Activated T-cell treated with anti-CD3 and anti-CD28 coated beads for 1 hour (primary cell): ENCODE results near the gene NFYC.
A peak's percentile ranks its signal among the peaks of the same experiment; 100 is the strongest.

Experiments
- DNase-seq: peaks from one replicate; pipeline ENCODE4 v3.0.0-alpha.2; 2020; ENCODE audit warnings: low read depth

Gene NFYC

DNA sequence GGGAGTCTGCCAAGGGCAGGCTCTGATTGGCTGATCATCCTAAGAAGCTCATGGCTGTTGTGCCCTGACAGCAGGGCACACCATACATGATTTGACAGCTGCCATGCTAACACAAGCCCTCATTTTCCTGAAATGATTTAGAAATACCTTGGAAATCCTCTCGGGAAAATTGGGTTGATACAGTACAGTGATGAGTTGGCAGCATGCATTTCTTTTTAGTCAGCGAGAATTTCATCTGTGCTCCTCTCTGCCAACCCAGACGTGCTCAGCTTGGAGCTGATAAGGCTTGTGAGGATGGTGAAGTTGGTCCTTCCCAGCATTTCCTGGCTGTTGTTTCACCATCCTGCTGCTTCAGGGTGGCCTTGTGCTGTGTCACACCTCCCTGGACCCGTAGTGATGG is 69.5 kb downstream of the NFYC start:
- no peak for DNase-seq

DNA sequence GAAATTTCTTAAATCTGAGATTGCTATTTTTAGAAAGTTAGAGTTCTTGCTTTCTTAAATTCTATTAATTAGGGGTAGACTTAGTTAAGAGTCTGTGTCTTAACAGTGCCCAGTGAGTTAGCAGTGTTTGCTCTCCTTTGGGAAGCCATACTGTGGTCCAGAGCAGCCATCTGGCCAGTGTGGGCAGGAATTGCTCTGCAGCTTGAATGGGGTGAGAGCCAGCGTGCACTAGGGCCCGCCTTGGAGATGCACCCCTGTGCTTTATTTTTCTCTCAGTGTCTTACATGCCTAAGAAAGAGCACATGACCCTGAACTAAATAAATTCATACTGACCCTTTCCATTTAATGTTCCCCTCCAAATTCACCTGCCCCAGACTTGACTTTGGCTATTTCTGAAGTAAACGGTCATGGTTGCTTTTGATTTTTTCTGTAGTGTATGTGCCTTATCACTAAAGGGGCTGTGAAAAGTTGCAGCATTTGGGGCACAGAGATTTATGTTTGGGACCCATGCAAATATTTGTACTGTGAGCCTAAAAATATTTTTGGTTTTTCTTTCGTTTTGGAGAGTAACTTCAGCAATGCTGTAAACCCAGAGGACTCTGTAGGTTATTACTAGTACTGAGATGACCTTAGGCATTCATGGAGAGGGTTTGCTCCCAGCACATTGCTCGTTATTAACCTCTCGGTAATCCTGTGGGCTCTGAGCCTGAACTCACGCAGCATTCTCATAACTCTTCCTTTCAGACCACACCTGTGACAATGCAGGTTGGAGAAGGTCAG is 70.8 kb downstream of the NFYC start:
- no peak for DNase-seq

DNA sequence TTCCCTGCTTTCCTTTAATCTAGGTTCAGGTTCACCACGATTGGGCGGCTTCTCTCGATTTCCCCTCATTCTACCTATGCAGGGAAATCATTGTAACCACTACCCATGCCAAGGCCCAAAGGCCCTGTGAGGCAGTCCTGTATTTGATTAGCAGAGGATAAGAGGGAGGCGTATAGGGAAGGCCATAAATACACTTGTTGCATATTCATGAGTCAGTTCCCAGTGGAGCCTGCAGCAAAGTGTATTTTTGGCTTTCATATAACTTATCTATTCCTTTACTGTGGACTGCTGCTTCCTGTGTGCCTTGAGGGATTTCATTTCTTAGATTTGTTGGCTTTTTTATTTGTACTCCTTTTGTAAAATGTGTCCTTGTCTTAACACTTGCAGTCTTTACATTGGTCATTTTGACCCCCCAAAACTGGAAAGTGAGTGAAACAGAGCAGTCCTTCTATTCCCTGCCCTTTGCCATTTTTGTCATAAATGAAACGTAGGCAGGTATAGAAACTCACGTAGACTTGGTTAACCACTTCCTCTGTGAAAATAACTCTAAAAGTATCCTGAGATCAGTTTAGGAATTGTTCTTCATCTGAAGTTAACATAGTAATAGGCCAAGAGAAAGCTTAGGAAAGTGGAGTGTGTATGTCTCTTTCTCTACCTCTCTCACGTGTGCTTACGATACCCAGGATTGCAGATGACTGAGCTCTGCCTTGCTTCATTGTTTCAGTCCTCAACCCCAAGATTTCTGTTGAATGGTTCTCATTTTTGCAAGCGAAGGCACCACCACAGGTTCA is 72.4 kb downstream of the NFYC start:
- no peak for DNase-seq

DNA sequence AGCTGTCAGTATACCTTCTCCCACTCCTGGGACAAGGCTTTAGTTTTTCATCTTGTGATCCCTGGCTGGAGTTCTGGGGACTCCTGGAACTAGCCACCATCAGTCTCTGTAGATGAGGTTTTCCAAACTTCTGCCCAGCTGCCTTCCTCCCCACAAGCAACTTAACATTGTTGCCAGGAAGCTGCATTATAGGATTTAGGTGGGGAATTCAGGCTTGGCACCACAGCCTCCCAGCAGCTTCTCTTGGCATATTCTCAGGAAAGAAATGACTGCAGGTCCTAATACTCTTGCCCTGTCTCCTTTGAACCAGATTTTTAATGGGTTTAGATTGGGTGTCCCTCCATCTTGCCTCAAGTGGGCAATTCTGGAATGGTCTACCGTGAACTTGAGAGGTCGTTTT is 73.5 kb downstream of the NFYC start:
- no peak for DNase-seq

DNA sequence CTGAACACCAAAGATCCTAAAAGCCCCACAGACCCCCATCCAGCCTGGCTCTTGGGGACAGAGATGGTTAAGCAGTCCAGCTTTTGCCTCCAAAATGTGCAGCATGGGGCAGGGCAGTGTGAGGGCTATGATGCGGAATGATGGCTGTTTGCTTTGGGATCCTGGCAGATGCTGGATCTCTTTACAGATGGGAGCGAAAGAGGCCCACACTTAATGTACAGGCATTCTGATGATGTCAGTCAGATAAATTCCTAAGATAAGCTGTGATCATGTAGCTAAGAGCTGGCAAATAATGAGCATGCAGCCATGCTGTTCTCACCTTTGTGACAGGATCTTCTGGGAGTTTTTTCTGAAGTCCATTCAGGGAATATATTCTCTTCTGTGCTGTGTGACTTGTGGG is 74.5 kb downstream of the NFYC start:
- DNase-seq = no peak

DNA sequence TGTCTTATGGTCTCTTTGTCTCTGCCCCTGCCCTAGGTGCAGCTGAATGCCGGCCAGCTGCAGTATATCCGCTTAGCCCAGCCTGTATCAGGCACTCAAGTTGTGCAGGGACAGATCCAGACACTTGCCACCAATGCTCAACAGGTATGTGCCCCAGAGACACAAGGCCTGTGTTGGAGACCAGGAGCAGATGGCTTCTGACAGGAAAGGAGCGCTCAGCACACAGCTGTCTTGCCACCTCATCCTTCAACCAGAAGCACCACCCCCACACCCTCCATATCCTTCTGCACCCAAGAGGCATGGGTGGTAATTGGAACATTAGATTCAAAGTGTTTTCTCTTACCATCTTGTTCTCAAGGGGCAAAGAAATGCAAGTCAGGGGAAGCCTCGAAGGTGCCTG is 75.1 kb downstream of the NFYC start:
- no peak for DNase-seq

DNA sequence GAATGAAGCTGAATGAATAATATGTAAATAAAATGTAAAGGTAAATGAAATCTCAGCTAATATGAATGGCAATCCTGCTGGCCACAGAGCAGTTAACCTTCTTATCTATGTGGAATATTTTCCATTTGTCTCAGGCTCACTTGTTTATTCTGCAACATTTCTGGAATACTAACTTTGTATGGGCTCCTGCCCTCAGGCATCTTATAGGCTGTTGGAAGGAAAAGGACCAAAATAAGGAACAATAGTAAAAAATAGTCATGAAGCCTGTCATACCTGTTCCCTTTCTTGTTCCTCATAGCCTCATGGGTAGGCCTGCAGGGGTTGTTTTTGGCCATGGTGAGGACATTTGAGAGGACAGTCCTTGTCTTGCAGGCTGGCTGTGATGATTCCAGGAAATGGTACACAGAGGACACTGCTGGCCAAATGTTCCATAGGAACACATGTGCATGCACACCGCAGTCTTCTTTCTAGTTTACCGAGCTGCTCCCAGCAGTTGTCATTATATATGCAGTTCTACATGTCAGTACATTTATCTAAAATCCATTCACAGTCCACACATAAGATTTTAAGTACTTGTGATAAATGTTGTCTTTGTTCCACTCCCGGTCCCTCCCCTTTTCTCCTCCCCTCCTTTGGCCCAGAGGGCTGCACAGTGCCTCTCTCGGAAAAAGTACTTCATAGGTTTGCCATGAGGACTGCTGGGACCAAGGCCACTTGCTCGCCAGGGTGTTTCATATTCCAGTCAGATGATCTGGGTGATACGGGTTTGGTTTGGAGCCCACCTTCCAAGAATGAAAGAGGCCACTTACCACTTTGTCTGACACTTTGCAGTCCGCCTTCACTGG is 76.9 kb downstream of the NFYC start:
- no peak for DNase-seq

DNA sequence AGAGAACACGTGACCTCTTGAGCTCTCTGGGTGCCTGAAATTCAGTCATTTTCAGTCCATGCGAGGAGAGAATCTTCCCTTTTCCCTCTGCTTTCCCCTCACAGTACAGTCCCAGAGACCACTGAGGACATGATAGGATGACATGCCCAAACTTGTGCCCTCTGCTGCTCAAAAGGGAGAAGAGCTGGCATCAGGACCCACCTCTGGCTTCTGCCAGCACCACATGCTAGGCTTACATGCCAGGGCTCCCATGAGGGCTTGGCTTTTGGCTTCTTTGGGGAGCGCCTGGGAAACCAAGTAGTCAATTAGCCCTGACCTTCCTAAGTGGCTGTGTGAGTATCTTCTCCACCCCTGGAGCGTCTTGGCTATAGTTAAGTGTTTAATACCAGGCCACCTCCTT is 78.3 kb downstream of the NFYC start:
- no peak for DNase-seq

DNA sequence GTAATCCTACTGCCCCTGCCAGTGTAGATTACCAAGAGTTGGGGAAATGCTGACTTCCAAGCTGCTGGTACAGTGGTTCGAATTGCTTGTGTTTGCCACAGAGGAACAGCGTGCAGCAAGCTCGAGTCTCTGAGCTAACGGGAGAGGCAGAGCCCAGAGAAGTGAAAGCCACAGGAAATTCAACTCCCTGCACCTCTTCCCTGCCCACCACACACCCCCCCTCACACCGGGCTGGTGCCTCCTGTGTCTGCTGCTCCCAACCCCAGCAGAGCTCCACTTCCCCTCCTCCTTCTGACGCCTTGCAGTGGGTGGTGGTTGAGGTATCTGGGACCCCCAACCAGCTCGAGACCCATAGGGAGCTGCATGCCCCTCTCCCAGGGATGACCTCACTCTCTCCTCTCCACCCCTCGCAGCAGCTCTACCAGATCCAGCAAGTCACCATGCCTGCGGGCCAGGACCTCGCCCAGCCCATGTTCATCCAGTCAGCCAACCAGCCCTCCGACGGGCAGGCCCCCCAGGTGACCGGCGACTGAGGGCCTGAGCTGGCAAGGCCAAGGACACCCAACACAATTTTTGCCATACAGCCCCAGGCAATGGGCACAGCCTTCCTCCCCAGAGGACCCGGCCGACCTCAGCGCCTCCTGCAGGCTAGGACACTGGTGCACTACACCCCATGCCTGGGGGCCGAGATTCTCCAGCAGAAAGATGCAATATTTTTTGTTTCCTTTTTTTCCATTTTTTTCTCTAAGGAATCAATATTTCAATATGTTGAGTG is 79.0 kb downstream of the NFYC start:
- DNase-seq = no peak

DNA sequence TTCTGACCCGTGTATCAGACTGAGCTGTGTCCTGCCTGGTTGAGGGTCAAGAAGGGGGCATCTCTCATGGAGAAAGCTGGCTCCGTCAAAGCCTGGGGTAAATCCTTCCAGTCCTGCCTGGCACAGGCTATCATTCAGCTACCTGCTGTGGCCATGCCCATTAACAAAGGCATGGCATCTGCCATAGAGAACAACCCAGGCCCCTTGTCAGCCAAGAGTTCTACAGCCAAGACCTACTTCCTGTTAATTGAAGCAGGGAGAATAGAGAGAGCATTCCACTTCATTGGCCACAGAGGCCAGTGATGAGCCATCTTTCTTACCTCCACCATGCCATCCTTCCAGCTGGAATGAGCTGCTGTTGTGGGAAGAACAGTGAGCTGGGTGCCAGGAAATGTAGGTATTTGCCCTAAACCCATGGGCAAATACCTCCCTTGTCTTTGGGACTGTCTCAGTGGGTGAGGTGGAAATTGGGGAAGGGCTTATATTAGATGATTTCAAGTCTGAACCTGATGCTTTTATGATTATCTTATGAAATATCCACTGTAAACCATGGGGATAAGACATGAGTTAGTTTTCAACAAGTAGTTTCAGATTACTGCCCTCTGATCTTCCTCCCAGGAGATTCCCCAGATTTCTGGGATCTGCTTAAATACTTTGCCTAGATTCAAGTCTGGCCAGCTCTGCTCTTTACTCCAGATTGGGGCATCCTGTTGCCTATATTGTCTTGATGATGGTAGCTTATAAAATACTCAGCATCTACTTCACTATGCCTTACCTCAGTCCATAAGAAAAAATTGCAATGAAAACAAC is 80.8 kb downstream of the NFYC start:
- no peak for DNase-seq

DNA sequence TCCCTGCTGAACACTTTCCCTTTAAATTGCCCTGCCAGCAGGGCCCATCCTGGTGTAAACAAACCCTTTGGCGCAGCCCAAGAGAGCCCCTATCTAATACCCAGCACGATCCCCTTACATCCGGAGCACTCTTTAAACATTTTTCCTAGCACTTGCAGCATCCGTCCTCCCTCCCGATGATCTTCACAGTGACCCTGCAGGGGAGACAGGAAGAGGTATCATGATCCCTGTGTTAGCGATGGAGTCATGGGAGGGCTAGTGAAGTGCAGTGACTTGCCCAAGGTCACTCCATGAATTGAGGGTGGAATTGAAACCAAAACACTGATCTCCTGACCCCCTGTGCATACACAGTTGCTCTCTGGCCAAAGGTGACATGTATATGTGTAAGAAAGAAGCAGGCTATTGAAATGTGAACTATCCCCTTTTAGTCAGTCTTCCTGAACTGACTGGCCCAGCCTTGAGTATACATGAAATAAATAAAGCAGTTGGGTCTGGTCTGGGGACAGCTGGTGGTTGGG is 82.3 kb downstream of the NFYC start:
- no peak for DNase-seq

DNA sequence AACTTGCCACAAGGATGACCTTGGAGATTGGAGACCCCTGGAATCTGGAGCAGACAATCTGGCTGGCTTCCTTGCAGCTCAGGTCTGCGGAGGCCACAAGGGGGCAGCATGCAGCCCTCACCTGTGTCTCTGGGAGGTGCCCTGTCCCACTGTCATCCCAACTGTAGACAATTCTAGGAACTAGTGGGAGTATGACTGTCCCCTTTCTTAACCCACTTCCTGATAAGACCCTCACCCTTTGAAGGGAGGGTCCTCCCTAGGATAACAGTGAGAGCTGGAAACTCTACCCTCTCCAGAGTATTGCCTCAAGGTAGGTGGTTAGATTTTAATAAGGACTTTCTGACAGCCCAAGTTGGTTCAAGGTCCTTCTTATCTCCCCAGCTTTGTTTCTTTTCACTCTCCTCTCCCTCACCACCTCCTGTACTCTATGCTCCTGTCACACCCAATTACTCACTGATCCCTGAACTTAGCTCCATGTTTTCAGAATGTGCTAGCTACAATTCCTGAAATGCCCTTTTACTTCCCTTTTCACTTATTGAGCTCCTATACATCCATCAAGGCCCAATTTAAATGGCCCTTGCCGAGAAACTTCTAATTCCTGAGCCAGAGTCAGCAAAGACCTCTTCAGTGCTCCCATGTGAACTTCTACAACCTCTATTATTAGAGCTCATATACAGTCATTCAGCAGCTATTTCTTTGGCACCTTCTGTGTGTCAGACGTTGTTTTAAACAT is 82.9 kb downstream of the NFYC start:
- peak; percentile 62 for DNase-seq

DNA sequence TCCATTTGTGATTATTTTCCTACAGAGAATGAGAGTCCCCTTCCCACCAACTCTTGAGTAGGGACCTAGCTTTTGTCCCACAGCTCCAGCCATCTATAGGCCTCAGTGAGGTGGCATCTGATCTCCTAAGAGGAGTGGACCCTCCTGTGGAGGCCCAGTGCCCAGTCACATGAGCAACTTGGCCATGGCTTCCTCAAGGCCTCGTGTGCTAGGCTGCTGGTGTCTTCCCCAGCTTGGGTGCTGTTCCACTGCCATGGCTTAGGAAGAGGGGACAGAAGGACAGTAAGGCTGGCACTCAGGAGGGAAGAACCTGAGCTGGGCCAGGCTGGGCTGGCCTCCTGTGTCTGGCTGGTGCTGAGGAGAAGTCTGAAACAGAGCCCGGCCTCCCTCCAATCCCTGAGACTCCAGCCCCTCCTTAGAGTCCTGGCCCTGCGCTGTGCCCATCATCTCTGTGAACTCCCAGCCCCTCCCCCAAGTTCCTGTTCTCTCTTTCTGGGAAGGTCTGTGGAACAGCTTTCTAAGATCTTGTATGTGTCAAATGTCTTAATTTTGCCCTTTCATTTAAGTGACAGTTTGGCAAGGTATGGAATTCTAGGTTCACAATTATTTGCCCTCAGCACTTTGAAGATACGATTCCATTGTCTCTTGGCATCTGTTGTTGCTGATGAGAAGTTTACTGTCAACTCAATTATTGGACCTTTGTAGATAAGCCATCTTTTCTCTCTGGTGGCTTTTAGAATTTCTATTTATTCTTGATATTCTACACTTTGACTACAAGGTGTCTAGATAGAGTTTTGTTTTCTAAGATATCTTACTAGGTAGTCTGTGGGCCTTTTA is 85.0 kb downstream of the NFYC start:
- DNase-seq = no peak

DNA sequence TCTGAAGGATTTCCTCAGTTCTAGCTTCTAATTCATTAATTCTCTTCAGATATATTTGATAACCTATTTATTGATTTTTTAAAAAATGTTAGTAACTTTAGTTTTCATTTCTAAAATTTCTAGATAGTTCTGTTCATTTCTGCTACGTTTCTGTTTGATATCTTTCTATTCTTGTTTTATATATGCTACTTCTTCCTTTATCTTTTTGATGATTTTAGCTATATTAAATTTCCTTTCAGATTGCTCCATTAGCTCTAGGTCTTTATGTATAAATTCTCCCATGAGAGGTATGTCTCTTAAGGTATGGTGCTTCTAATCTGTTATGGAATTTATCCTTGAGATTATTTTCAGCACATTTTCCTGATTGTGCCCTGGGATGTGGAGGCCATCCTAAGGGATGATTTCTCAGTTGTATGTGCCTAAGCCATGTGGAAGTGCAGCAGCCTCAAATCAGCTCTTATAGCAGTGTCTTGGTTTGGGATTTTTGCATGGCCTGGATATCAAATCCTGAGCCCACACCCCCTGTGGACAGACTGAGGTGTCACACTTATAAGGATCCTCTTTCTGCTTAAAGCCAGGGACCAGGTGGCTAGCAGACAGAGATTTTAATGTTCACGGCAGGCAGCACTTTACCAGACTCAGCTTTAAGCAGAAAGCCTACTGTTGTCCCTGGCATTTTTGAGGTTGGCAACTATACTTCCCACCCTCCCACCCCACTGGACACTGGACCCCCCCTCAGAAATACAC is 85.9 kb downstream of the NFYC start:
- DNase-seq = no peak

DNA sequence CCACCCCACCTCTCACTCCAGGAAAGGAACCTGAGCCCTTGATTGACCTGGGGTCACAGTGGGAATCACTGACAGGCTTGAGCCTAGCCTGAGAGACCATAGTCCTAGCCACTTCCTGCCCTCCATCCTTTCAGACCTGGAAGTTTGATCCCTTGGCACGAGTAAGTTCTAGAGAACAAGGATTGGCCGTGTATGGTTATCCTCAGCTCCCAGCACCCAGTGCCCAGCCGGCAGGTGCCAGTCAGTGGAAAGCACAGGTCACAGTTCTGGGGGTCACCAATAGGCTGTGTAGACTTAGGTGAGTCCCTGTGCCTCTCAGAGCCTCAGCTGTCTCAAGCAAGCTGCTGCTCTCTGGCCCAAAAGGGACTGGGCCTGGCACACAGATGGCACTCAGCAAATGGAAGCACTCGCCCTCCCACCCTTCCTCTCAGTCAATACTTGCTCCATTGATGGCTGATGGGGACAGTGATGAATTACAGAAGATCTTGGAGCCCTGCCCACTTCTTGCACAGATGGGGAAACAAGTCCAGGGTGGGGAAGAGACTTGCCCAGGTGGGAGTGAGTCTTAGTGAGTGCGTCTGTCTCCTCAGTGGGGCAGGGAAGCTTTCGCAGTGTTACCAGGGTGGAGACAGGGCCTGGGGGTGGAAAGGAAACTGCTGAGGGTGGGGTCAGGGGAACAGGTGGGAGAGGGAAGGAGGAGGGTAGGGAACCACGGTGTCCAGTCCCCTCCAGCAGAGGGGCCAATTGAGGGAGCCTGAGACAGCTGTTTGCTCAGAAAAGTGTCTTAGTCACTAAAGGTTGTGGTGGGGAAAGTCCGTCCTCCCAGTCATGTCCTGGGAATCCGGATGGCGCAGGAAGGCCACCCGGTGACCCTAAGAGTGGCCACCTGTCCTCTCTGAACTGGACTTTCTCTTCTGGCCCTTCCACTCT is 89.4 kb downstream of the NFYC start:
- DNase-seq = no peak

DNA sequence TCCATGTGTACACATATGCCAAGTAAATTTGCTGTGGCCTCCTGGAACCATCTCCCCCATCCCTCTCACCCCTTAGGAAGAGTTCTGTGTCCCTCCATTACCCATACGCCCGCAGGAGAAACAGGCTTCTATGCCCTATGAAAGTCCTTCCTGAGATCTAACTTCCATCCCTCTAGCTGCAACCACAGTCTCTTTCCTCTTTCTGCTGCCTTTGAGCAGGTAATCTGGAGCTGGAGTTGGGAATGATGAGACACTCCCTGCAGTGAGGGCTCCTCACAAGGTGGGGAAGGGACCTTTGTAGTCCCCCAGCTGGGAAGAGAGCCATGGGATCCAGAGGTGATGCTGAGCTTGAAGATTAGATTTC is 90.1 kb downstream of the NFYC start:
- no peak for DNase-seq

DNA sequence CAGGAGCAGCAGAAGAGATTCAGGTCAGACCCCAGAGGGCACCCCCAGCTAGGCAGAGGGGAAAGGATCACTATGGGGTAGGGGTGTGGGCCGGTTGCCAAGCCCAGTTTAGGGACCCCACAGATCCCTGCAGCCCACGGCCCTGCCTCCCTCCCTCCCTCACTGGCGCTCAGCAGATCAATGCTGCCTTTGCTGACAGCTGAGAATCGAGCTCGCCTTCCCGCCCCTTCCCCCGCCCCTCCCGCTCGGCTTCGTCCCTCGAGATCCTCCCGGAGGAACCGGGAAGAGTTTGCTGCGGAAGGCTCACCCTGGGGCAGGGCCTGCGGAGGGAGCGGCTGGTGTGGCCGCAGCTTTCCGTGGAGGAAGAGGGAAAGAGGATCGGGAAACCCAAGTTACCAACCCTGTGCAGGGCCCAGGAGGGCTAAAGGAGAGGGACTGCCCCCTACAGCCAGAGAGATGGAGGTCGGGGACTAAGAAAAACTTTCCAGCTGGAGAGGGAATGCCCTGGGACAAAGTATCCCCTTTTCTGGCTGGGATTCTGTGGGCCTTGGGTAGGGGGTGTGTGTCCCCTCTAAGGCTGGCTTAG is 91.0 kb downstream of the NFYC start:
- no peak for DNase-seq
